Measurements from ENCODE around the gene NMNAT3.

DNA sequence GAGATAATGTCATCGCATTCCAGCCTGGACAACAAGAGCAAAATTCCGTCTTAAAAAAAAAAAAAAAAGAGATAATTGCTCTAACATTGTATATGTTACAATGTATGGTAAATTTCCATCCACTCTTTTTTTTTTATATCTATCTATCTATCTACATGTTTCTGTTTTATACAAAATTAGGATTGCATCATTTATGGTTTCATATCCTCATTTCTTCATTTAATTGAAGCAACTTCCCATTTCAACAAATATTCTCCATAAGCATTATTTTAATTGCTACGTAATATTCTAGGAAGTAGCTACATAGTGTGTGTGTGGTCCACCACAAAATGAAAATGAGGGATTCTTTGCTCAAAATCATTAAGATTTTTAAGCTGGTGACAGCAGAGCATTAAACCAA lies 156.6 kb downstream of the NMNAT3 start:
- TF ChIP-seq, protein P1, sequence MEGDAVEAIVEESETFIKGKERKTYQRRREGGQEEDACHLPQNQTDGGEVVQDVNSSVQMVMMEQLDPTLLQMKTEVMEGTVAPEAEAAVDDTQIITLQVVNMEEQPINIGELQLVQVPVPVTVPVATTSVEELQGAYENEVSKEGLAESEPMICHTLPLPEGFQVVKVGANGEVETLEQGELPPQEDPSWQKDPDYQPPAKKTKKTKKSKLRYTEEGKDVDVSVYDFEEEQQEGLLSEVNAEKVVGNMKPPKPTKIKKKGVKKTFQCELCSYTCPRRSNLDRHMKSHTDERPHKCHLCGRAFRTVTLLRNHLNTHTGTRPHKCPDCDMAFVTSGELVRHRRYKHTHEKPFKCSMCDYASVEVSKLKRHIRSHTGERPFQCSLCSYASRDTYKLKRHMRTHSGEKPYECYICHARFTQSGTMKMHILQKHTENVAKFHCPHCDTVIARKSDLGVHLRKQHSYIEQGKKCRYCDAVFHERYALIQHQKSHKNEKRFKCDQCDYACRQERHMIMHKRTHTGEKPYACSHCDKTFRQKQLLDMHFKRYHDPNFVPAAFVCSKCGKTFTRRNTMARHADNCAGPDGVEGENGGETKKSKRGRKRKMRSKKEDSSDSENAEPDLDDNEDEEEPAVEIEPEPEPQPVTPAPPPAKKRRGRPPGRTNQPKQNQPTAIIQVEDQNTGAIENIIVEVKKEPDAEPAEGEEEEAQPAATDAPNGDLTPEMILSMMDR (IDR thresholded peaks at IDR 0.05): no peak
- no peak for TF ChIP-seq EZH2 (IDR thresholded peaks at IDR 0.05)
- no peak for TF ChIP-seq EZH2phosphoT487 (IDR thresholded peaks at IDR 0.05)

Data from neural progenitor cell (in vitro differentiated cells).